K562 (cell line): ENCODE measurements around the gene SLA2. TPM values are rescaled to one million over a fixed set of nuclear protein-coding genes. Genes with fewer than 3 reads are reported as not detected.
"Not testable (repeated sequence)": the region's sequence is repeated elsewhere in the genome, so short reads cannot be mapped to it uniquely, and the experiment has no call there.

Experiments
- ATAC-seq: fragments of 200-7000 bp; cut with Tn5 transposase; 3 replicates; pipeline ENCODE4 v1.9.1; 2020; ENCODE audit warnings: moderate library complexity
- BruUV-seq: library from RNA; stranded (reverse); fragments of 400-500 nt; replicated peaks from 2 replicates; lab custom pipeline; 2021; lab: Mats Ljungman, UMichigan
- CTCF ChIA-PET: fragments of 300-600 bp; formaldehyde crosslinking; extraction: SDS; loops from one replicate; lab custom pipeline; 2021; ENCODE audit warnings: low intra/inter-chr PET ratio; lab: Yijun Ruan, JAX
- POLR2A ChIA-PET: fragments of 300-600, 350-650 bp; sonication (Branson Sonifier 250); formaldehyde crosslinking; extraction: SDS; loops from one replicate; lab custom pipeline; 2021; ENCODE audit warnings: antibody characterized with exemption, inconsistent platforms; lab: Yijun Ruan, JAX
- DNase-seq, 4 experiments: peaks; one replicate each; pipeline versions ENCODE4 v3.0.0 to v3.0.0-alpha.2; 2011 to 2018; ENCODE audit warnings: low spot score in 3 of 4, mixed read lengths in 3 of 4; ENCODE audit errors: extremely low read depth in 1 of 4
- FAIRE-seq: peaks from 2 replicates; lab custom pipeline; 2011; peaks lifted over from hg19 to GRCh38; lab: Jason Lieb, UNC
- H2AFZ ChIP-seq: 2 replicates; pipeline ENCODE4 v1.6.0; 2011; ENCODE audit warnings: low read depth, low read length, control low read depth, inconsistent platforms
- H3K27ac ChIP-seq: fragments of 200-600 bp; 3 replicates; pipeline ENCODE4 v1.8.0; 2011; ENCODE audit warnings: low read depth, mild to moderate bottlenecking, control low read depth, inconsistent platforms, low read length, moderate library complexity, mixed read lengths; ENCODE audit errors: extremely low read depth
- H3K27me3 ChIP-seq, 2 experiments: fragments of 300-600 bp in 1 of 2; 2 replicates in 1 of 2; 3 replicates in 1 of 2; pipeline versions ENCODE4 v1.6.0 to v1.8.0; 2011; ENCODE audit warnings: inconsistent platforms in 2 of 2, low read length in 2 of 2, mild to moderate bottlenecking in 1 of 2, mixed read lengths in 1 of 2, moderate library complexity in 1 of 2; ENCODE audit not compliant: control insufficient read depth in 2 of 2, insufficient read depth in 2 of 2
- H3K36me3 ChIP-seq: fragments of 300-600 bp; 3 replicates; pipeline ENCODE4 v1.8.0; 2011; ENCODE audit warnings: mild to moderate bottlenecking, low read length, inconsistent platforms; ENCODE audit not compliant: control insufficient read depth, insufficient read depth
- H3K4me1 ChIP-seq, 2 experiments: fragments of 200-600 bp in 1 of 2; replicated peaks in 1 of 2; 2 replicates in 1 of 2; 3 replicates in 1 of 2; pipeline versions ENCODE4 v1.5.1 to v1.8.0; 2011; ENCODE audit warnings: inconsistent platforms in 2 of 2, low read length in 2 of 2, mild to moderate bottlenecking in 1 of 2, mixed read lengths in 1 of 2, moderate library complexity in 1 of 2; ENCODE audit not compliant: control insufficient read depth in 2 of 2, insufficient read depth in 2 of 2
- H3K4me2 ChIP-seq: 2 replicates; pipeline ENCODE4 v1.6.1; 2011; ENCODE audit warnings: low read length, control low read depth, inconsistent platforms, mixed read lengths; ENCODE audit not compliant: insufficient read depth
- H3K4me3 ChIP-seq: fragments of 200-600 bp; sonication (generic), shearing (Covaris generic); 2 replicates; pipeline ENCODE4 v1.5.1; 2016; ENCODE audit warnings: control low read depth, inconsistent platforms
- H3K79me2 ChIP-seq: fragments of 200-600 bp; 3 replicates; pipeline ENCODE4 v1.8.0; 2011; ENCODE audit warnings: low read length, inconsistent platforms; ENCODE audit not compliant: control insufficient read depth, insufficient read depth
- H3K9ac ChIP-seq, 2 experiments: 2 replicates each; pipeline versions ENCODE4 v1.6.0 to v1.6.1; 2011; ENCODE audit warnings: low read depth in 2 of 2, low read length in 2 of 2, control low read depth in 1 of 2, inconsistent platforms in 1 of 2, mild to moderate bottlenecking in 1 of 2, mixed read lengths in 1 of 2; ENCODE audit not compliant: insufficient read depth in 1 of 2
- H3K9me1 ChIP-seq: one replicate; pipeline ENCODE4 v1.6.0; 2011; ENCODE audit warnings: inconsistent platforms, mild to moderate bottlenecking, low read length, moderate library complexity; ENCODE audit not compliant: control insufficient read depth, insufficient read depth
- H3K9me3 ChIP-seq: replicated peaks from 2 replicates; pipeline ENCODE4 v1.5.1; 2011; ENCODE audit warnings: low read depth, low read length, inconsistent platforms; ENCODE audit not compliant: control insufficient read depth, insufficient read depth
- H4K20me1 ChIP-seq: replicated peaks from 2 replicates; pipeline ENCODE4 v1.6.1; 2011; ENCODE audit warnings: low read length, inconsistent platforms, mixed read lengths; ENCODE audit not compliant: control insufficient read depth, insufficient read depth
- DEAF1 ChIP-seq: fragments of 450-650 bp; formaldehyde crosslinking; IDR thresholded peaks from 2 replicates; pipeline ENCODE4 v1.4.0; 2020; ENCODE audit warnings: mild to moderate bottlenecking, moderate library complexity
- ZNF121 ChIP-seq: sonication (generic); formaldehyde crosslinking; conservative IDR thresholded peaks from 2 replicates; pipeline ENCODE4 v1.8.0; 2022; ENCODE audit warnings: missing genetic modification reagents
- WGBS: fragments of 100-300 bp; shearing (Covaris generic); methylation state at CpG from one replicate; pipeline ENCODE4 v1.1.6; 2016; ENCODE audit warnings: low coverage, mixed read lengths; ENCODE audit not compliant: insufficient coverage; ENCODE audit errors: missing lambda C conversion rate; 5-methylcytosine and 5-hydroxymethylcytosine counted together
- in situ Hi-C: fragments of 300-500 bp; cut with MboI; formaldehyde crosslinking; loops from 4 replicates; pipeline ENCODE4 v1.15.0; 2018; ENCODE audit warnings: inconsistent platforms, mixed read lengths
- intact Hi-C: fragments of 100-400 bp; cut with micrococcal nuclease; formaldehyde crosslinking; loops from 2 replicates; pipeline ENCODE4 v1.14.2; 2022
- polyA plus RNA-seq, 8 experiments: library from polyadenylated mRNA; depleted of rRNA in 4 of 8; stranded (reverse) in 5 of 8; unstranded in 3 of 8; fragments of >200 nt; fragmentation: Nextera tagmentation in 2 of 8; fragmentation: Illumina TruSeq in 1 of 8; extraction: Ambion mirVana in 2 of 8; extraction: Trizol in 1 of 8; gene quantifications; 2 replicates each; pipeline versions ENCODE4 v1.2.1 to v1.2.3, GENCODE V29; 2011 to 2014; ENCODE audit warnings: inconsistent platforms in 1 of 8, missing spikeins in 1 of 8
- total RNA-seq, 7 experiments: library from RNA; depleted of rRNA in 6 of 7; stranded (reverse); fragments of >200 nt in 6 of 7; fragmentation: Illumina TruSeq in 2 of 7; extraction: Trizol in 2 of 7; gene quantifications; 2 replicates each; pipeline versions ENCODE4 v1.2.1 to v1.2.3, GENCODE V29; 2011 to 2021; ENCODE audit warnings: low replicate concordance in 1 of 7

SLA2 gene
- total and polyA plus RNA-seq, 9 of the 15 experiments (the other 6 are each of a cell fraction or from before 2014, with no cell fraction given): 0.07 TPM; not detected in 7

- H3K9me1 ChIP-seq, CTCF ChIA-PET, H3K4me1 ChIP-seq, H3K79me2 ChIP-seq, FAIRE-seq, H3K36me3 ChIP-seq, H3K4me3 ChIP-seq, H3K27me3 ChIP-seq, BruUV-seq, ATAC-seq, H2AFZ ChIP-seq, in situ Hi-C loops, H3K9me3 ChIP-seq, intact Hi-C loops, DNase-seq, H3K27ac ChIP-seq, H3K9ac ChIP-seq, H3K4me2 ChIP-seq, H4K20me1 ChIP-seq: not testable (repeated sequence)
- TF ChIP-seq ZNF121 (CRISPR knock-in tag): peak; percentile 79
- WGBS: 94% methylated on average over 8 of the region's 8 CpGs
- POLR2A ChIA-PET: interaction anchor here (0.9 kb wide), 1 partner anchor 15 kb away, joined by 3 read pairs; no protein-coding TSS in a partner anchor
Measured at GRCh38 chr20:36675545-36675944, 29.5 kb upstream of the SLA2 start.

- no TSS peak for BruUV-seq
- in situ Hi-C loops: no loop called here
- Histone ChIP-seq H3K9ac (no peak overlapping the region), H2AFZ (no peak overlapping the region), H3K27ac (no peak overlapping the region), H3K4me2 (no peak overlapping the region), H3K36me3 (peaks cover 4% of the 10 kb centered on the region; the same call in 1 of the 3 replicates), H3K27me3 (no peaks in the 10 kb centered on the region), H3K9me1 (no peaks in the 10 kb centered on the region), H3K79me2 (no peaks in the 10 kb centered on the region), H3K4me3 (no peak overlapping the region), H3K9me3 (no peaks in the 10 kb centered on the region), H4K20me1 (no peaks in the 10 kb centered on the region), H3K4me1 (peaks cover 0 to 8% of the 10 kb centered on the region in 2 experiments; a peak in 3 of 5 replicates)
- no peak for FAIRE-seq
- no peak for TF ChIP-seq DEAF1 (CRISPR knock-in tag)
- WGBS: 75% methylated on average over 4 of the region's 4 CpGs
- ChIA-PET POLR2A (interaction anchor here (0.7 kb wide), 1 partner anchor 15 kb away, joined by 4 read pairs; no protein-coding TSS in a partner anchor), CTCF (no interaction called here)
- ATAC-seq: no peak
- intact Hi-C loops: no loop called here
- DNase-seq: no peak
Measured at GRCh38 chr20:36672991-36673390, 27.0 kb upstream of the SLA2 start.
